ENCODE measurements around the gene TIMM50.
A peak's percentile ranks its signal among the peaks of the same experiment; 100 is the strongest.

Gene TIMM50

DNA sequence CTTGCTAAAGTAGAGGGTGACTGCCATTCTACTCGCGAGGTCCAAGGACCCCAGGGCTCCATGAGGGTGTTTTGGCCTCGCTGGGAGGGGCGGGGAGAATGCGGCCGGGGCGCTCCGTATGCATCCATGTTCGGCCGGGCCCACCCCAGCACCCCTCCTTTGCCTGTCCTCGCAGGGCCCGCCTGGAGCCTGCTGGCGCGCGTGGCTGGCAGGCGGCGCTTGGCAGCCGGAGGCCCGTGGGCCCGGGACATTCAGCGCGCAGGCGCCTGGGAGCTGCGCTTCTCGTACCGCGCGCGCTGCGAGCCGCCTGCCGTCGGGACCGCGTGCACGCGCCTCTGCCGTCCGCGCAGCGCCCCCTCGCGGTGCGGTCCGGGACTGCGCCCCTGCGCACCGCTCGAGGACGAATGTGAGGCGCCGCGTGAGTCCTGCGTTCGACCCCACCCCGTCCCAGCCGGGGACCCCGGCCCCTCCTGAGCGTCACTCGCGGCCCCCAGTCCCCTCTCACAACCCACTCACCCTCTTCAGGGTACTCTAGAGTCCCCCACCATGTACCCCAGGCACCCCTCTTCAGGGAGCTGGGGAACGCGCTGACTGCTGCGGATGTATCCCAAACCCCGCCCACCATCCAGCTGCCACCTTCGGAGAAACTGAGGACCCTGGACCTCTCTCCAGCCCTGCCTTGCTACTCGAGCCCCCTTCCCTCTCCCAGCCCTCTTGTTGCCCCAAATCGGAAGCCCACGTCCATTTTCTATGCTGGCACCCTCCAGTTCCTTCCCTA lies 22.2 kb downstream of the TIMM50 start:
- no peak for DNase-seq

DNA sequence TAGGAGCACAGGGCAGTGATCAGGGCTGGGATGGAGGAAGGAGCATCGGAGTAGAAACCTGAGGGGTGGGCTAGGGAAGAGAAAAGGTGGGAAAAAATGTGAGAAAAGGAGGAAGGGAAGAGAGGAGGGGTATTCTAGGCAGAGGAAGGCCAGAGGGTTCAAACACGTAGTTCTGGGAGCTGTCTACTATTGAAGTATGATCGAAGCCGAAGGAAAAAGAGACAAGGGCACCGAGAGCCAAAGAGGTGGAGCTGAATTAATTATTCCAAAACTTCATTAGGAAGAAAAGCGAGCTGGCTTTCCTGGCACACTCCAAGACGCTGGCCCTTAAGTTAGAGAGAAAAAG lies 25.9 kb downstream of the TIMM50 start:
- DNase-seq: no peak

DNA sequence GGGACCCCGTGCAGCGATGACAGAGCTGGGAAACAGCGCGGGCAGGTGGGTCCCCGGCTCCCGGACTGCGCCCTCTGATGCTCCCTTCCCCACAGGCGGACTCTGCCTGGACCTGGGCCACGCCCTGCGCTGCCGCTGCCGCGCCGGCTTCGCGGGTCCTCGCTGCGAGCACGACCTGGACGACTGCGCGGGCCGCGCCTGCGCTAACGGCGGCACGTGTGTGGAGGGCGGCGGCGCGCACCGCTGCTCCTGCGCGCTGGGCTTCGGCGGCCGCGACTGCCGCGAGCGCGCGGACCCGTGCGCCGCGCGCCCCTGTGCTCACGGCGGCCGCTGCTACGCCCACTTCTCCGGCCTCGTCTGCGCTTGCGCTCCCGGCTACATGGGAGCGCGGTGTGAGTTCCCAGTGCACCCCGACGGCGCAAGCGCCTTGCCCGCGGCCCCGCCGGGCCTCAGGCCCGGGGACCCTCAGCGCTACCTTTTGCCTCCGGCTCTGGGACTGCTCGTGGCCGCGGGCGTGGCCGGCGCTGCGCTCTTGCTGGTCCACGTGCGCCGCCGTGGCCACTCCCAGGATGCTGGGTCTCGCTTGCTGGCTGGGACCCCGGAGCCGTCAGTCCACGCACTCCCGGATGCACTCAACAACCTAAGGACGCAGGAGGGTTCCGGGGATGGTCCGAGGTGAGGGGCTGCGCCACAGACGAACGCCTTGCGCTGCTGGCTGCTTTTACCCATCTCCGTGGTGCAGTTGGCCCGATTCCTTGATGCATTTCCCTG lies 26.5 kb downstream of the TIMM50 start:
- peak; percentile 86 for DNase-seq

DNA sequence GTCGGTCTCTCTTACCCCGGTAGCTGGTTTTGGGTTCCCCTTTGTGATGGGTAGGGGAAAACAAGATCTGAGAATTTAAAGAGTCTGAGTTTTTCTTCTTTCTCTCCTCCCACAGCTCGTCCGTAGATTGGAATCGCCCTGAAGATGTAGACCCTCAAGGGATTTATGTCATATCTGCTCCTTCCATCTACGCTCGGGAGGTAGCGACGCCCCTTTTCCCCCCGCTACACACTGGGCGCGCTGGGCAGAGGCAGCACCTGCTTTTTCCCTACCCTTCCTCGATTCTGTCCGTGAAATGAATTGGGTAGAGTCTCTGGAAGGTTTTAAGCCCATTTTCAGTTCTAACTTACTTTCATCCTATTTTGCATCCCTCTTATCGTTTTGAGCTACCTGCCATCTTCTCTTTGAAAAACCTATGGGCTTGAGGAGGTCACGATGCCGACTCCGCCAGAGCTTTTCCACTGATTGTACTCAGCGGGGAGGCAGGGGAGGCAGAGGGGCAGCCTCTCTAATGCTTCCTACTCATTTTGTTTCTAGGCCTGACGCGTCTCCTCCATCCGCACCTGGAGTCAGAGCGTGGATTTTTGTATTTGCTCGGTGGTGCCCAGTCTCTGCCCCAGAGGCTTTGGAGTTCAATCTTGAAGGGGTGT lies 27.2 kb downstream of the TIMM50 start:
- peak; percentile 54 for DNase-seq

DNA sequence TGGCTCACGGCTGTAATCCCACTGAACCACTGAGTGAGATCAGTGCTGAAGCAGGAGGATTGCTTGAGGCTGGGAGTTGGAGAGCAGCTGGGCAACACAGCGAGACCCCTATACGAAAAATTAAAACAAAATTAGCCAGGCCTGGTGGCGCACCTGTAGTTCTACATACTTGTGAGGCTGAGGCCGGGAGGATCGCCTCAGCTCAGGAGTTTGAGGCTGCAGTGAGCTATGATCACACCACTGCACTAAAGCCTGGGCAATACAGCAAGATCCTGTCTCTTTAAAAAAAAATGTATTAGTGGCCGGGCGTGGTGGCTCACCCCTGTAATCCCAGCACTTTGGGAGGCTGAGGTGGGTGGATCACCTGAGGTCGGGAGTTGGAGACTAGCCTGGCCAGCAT lies 28.0 kb downstream of the TIMM50 start:
- DNase-seq: no peak

DNA sequence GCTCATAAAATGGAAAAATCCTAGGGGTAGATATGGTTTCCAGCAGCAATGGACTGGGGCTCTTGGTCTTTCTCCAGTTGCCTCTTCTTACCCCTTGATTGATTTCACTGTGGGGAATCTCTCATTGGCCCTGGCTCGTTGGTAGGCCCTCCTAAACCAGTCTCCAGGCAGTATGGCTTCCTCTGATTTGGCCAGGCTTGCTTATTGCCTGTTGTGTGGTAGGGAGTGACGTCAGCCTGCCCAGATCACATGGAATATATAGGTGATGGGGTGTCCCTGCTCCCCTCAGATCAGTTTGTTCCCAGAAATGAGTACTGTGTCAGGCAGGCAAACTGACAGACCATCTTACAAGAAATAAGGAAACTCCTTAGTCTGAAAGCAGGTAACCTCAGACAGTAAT lies 28.6 kb downstream of the TIMM50 start:
- DNase-seq: no peak

DNA sequence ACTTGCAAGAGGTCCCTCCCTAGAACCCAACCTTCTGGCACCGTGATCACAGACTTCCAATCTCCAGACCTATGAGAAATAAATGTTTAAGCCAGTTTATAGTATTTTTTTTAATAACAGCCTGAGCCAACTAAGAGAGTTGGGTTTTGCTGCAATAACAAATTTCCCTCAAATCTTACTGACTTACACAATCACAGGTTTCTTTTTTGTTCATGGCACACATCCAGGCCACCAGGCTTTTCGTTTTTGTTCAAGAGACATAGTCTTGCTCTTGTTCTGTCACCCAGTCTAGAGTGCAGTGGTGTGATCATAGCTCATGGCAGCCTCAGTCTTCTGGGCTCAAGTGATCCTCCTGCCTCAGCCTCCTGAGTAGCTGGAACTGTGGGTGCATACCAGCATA lies 32.4 kb downstream of the TIMM50 start:
- DNase-seq: no peak

DNA sequence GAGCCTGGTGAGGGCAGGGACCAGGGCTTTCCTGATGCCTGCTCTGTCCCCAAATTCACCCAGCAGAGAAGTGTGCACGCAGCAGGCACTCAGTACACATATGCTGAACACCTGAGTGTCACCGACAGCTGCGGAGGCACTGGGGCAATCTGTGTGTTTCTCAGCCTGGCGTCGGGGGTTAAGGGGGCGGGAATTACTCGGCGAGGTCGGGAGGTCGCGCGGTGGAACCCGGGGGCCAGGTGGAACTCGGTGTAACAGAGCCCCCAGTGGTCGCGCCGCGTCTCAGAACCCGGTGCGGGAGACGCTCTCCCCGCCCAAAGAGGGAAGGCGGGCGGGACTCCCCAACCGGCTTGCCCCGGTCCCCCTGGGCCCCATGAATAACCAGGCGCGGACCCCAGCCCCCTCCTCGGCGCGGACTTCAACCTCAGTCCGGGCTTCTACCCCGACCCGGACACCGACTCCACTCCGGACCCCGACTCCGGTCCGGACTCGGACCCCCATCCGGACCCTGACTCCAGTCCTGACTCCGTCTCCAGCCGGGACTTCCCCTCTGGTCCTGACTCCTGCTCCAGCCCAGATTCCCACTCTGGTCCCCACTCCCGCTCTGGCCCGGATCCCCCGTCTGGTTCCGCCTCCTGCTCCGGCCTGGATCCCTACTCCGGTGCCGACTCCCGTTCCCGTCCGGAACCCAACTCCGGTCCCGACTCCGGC lies 34.4 kb downstream of the TIMM50 start, which contains the start of gene SELENOV:
SELENOV (plus strand) TSS at position 300 of the 711 bp plus-strand sequence; CDS start at position 374, 74 bp downstream.
- DNase-seq: peak; percentile 65

DNA sequence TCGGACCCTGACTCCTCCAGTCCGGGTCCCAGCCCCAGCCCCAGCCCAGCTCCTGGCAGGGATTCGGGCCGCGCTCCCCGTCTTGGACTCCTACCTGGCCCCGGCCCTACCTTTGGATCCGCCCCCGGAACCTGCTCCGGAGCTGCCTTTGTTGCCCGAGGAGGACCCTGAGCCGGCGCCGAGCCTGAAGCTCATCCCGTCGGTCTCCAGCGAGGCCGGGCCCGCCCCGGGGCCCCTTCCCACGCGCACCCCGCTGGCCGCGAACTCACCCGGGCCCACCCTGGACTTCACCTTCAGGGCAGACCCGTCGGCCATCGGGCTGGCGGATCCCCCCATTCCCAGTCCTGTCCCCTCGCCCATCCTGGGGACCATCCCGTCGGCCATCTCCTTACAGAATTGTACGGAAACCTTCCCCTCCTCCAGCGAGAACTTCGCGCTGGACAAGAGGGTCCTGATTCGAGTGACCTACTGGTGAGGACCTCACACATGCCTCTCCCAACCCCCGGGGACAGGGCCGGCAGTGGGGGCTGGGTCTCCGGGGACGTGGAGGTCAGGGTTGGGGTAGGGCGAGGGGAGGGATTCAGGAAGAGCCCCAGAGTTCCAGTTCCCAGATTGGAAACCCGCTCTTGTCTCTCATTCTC lies 35.0 kb downstream of the TIMM50 start:
- no peak for DNase-seq

DNA sequence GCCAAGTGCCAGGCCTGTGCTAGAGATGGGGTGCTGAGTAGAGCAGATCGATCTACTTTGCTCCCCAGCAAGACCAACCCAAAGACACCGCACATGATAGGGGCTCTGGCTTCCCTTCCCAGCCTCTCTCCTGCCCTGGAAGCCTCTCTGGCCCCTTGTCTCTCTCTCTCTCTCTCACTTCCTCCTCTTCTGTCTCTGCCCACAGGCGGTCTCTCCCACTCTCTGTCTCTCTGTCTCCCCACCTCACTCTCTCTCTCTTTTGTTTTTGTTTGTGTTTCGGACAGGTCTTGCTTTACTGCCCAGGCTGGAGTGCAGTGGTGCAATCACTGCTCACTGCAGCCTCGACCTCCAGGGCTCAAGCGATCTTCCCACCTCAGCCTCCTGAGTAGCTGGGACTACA lies 35.6 kb downstream of the TIMM50 start:
- peak; percentile 41 for DNase-seq

DNA sequence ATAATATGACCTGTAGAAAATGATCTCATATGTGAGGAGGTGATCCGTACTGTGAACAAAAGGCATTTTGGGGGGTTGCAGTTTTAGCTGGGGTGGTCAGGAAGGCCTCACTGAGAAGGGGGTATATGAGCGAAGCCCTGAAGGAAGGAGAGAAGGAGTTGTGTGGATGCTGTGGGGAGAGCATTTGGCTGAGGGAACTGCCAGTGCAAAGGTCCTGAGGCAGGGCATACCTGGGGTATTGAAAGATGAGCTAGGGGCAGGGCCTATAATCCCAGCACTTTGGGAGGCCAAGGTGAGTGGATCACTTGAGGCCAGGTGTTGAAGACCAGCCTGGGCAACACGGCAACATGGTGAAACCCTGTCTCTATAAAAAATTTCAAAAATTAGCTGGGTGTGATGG lies 36.8 kb downstream of the TIMM50 start:
- no peak for DNase-seq

DNA sequence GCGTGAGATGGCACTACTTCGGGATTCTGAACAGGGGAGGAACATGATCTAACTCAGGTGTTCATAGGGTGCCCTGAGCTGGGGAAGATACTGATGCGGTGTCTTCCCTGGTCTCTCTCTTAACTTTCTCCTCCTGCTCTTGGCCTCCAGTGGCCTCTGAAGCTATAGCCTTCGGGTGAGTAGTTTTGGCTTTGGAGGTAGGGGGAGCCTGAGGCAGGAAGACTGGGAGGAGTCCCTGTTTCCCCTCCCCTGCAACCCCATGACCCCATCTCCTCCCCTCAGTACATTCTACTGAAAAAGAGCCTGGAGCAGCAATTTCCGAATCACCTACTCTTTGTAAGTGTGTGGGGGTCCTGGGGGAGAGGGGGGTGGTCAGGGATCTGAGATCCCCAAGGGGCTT lies 37.8 kb downstream of the TIMM50 start:
- DNase-seq: no peak

DNA sequence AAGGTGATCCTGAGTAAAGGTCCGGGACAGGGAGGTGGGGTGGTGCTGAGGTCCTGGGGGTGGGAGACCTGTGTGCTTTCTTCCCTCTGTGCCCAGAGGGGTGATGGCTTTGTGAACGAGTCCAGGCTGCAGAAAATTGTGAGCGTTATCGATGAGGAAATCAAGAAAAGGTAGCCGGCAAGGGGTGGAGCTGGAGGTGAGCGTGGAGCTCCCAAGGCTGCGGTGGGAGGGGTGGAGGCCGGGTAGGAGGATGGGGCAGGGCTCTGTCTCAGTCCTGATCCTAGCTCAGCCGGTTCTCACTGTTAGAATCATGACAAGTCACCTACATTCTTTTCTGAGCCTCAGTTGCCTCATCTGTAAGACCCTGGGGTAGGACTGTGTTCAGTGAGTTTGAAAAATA lies 38.3 kb downstream of the TIMM50 start:
- no peak for DNase-seq

DNA sequence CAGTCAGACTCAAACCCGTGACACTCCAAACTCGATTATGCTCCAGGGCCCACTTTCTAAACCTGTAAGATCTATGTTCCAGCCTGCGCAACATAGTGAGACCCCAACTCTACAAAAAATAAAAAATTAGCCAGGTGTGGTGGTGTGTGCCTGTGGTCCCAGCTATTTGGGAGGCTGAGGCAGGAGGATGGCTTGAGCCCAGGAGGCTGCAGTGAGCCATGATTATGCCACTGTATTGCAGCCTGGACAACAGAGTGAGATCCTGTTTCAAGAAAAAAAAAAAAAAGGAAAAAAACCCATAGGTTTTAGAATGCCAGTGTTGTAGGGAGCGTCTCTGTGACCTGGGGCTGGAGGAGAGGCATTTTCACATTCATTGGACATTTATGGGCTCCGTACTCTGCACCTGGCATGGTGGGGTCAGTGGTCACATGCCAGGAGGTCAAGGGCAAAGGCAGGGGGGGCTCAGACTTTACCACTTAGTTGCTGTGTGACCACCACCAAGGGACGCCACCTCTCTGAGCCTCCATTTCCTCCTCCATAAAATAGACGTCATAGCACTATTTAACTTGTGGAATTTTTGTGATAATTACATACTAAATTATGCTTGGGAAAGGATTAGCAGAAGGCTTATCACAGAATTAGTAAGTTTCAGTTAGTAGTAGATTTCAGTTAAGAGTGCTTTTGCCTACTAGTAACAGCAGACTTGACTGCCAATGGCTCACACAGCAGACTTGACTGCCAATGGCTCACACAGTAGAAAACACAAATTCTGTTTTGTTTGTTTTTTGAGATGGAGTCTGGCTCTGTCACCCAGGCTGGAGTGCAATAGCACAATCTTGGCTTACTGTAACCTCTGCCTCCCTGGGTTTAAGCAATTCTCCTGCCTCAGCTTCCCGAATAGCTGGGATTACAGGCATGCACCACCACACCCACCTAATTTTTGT lies 40.2 kb downstream of the TIMM50 start:
- DNase-seq: no peak

DNA sequence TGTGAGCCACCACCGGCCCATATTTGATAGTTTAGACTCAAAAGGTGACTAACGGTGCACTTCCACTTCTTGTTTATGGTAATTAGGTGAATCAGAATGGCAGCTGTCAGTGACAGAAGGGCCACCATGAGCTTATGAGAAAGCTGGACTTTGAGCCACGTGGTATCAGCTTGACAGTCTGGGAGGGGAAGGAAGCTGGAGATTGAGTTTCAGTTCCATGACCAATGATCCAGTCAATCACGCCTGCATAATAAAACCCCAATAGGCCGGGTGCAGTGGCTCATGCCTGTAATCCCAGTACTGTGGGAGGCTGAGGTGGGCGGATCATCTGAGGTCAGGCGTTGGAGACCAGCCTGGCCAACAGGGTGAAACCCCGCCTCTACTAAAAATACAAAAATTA lies 43.9 kb downstream of the TIMM50 start:
- DNase-seq: no peak

DNA sequence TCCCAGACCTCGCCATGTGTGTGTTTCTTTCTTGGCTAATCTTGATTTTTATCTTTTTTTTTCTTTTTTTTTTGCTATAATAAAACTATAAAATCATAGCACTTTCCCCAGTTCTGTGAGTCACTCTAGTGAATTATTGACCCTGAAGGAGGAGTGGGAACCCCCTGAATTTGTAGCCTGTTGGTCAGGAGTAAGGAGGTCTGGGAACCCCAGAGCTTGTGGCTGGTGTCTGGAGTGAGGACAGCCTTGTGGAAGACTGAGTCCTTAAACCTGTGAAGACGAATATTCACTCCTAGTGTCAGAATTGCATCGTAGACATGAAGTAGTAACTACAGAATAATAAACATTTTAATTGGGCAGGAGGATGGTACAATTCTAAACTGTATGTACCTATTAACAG lies 44.6 kb downstream of the TIMM50 start:
- no peak for DNase-seq

DNA sequence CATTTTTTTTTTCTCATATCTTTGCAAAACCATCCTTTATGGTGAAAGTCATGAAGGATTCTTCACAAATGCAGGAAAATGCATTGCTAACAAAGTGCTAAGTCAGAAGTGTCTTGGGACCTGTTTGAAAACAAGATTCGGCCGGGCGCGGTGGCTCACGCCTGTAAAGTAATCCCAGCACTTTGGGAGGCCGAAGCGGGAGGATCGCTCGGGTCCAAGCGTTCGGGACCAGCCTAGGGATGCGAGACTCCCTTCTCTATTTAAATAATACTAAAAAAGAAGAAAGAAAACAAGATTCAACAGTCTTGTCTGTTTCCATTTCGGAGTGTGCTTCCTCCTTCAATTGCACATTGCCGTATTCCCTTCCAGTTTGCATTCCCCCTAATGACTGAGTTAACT lies 51.2 kb downstream of the TIMM50 start:
- no peak for DNase-seq

DNA sequence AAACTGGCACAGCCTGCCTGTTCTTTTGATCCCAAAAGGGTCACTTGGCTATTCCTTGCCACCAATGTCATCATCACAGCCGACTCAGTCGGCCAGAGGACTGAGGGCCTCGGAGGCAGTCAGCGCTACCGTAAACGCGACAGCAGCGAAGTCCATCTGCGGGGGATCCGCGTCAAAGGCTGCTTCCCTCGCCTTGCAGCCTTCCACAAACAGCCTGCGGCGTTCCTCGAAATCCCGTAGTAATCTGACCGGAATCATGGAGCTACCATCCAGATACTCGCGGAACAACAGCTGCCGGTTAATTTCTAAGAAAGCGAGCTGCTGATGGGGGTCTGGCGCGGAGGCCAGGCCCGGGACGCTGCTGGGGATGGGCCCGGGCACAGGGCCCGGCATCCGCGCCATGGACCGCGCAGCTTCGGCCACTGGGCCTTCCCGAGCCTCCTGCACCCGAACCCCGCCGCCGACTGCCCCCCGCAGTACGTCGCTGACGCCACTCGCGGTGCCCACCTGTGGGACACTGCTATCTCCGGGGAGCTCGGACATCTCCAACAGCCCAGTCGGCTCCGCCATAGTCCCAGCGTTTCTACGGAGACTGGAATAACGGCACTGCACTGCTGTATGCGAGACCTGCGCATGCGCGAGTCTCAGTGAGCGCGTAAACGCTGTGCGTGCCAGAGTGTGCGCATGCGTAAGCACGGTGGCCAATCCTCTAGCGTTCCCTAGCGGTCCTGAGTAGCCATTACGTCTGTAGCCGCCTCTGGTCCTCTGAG lies 51.8 kb downstream of the TIMM50 start, which contains the start of gene EID2B:
EID2B (minus strand) TSS at position 620 of the 770 bp plus-strand sequence; CDS start at position 570, 50 bp downstream.
- peak; percentile 97 for DNase-seq

DNA sequence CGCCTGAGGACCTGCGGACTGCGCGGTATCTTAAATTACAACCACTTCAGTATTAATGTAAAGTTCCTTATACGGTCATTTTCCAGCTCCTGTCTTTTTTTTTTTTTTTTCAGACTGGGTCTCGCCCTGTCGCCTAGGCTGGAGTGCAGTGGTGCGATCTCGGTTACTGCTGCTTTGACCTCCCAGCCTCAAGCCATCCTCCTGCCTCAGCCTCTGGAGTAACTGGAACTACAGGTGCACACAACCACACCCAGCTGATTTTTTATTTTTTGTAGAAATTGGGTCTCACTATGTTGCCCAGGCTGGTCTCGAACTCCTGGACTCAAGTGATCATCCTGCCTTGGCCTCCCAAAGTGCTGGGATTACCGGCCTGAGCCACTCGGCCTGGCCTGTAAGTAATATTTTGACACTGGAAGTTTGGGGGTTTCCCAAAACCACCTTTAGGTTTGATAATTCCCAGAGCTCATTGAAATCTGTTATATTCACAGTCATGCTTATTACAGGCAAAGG lies 52.4 kb downstream of the TIMM50 start:
- DNase-seq: no peak

DNA sequence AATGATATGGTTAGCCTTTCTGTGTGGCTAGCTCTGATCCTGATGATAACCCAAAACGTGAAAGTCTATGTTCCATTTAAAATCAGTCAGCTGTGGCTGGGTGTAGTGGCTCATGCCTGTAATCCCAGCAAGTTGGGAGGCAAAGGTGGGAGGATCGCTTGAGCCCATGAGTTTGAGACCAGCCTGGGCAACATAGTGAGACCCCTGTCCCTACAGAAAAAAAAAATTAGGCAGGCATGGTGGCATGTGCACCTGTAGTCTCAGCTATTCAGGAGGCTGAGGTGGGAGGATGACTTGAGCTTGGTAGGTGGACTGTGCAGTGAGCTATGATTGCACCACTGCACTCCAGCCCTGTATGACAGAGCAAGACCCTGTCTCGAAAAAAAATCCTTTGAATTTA lies 53.2 kb downstream of the TIMM50 start:
- no peak for DNase-seq

DNA sequence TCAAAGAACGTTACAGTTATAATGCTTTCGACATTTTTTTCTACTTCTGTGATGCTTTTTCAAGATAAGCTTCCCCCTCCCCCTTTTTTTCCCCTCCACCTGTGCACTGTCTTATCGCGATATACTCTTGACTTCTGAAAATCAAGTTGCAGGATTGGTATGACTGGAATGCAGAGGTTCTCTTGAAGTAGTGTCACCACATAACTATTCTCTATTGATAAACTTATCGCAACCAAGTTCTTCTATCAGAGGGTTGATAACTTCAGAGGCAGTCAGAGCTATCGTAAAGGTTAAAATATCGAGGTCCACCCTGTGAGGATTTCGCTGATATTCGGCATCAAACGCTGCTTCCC lies 58.5 kb downstream of the TIMM50 start:
- no peak for DNase-seq

All from DMS79 treated with DMSO at 0.1 percent for 48 hours (cell line).